K562 (cell line): ENCODE data around the gene HRAS. TPM values are rescaled to one million over a fixed set of nuclear protein-coding genes. Genes with fewer than 3 reads are reported as not detected.
A peak's percentile ranks its signal among the peaks of the same experiment; 100 is the strongest.

Source experiments
- ADNP ChIP-seq: fragments of 200-800 bp; sonication (Bioruptor generic); IDR thresholded peaks from 2 replicates; pipeline ENCODE4 v1.6.1; 2016; ENCODE audit warnings: missing genetic modification characterization, missing compliant biosample characterization
- BRD4 ChIP-seq: fragments of 200-600 bp; sonication (generic); IDR thresholded peaks from 2 replicates; pipeline ENCODE4 v1.6.1; 2017; ENCODE audit warnings: inconsistent platforms
- CCNT2 ChIP-seq: IDR thresholded peaks from 2 replicates; pipeline ENCODE4 v1.6.1; 2011; ENCODE audit warnings: borderline replicate concordance, low read depth, mild to moderate bottlenecking, moderate library complexity, mixed read lengths, low read length; ENCODE audit not compliant: insufficient read length; ENCODE audit errors: extremely low read depth
- CHD4 ChIP-seq: fragments of 200-600 bp; sonication (generic); IDR thresholded peaks from 3 replicates; pipeline ENCODE4 v1.6.1; 2012; ENCODE audit warnings: low read depth, mild to moderate bottlenecking, mixed read lengths, low read length, inconsistent platforms; ENCODE audit not compliant: insufficient read depth, insufficient replicate concordance, poor library complexity, severe bottlenecking
- DIDO1 ChIP-seq: fragments of 450-650 bp; IDR thresholded peaks from 2 replicates; pipeline ENCODE4 v1.6.1; 2016; ENCODE audit warnings: low read depth, missing biosample characterization, missing genetic modification characterization
- GABPA ChIP-seq: fragments of 200-800 bp; sonication (Bioruptor generic); conservative IDR thresholded peaks from 2 replicates; pipeline ENCODE4 v1.6.1; 2016; ENCODE audit warnings: low read depth, missing genetic modification characterization, missing compliant biosample characterization
- HSF4 ChIP-seq: fragments of 250-450 bp; sonication (Bioruptor Pico); IDR thresholded peaks from 2 replicates; pipeline ENCODE4 v2.1.2; 2022; ENCODE audit warnings: mild to moderate bottlenecking, moderate library complexity, borderline replicate concordance
- NCOA4 ChIP-seq: fragments of 450-650 bp; IDR thresholded peaks from 2 replicates; pipeline ENCODE4 v1.6.1; 2018; ENCODE audit warnings: mild to moderate bottlenecking; ENCODE audit not compliant: partially characterized antibody
- NR0B1 ChIP-seq: fragments of 450-650 bp; IDR thresholded peaks from one replicate; pipeline ENCODE4 v1.6.1; 2018; ENCODE audit warnings: mild to moderate bottlenecking, moderate library complexity; ENCODE audit not compliant: partially characterized antibody
- POLR3G ChIP-seq: IDR thresholded peaks from 2 replicates; pipeline ENCODE4 v1.6.1; 2011; ENCODE audit not compliant: insufficient read length, insufficient replicate concordance; ENCODE audit errors: extremely low read depth
- POU5F1 ChIP-seq: fragments of 150-350 bp; IDR thresholded peaks from 2 replicates; pipeline ENCODE4 v1.6.1; 2014; ENCODE audit warnings: borderline replicate concordance, low read length, low read depth, mild to moderate bottlenecking; ENCODE audit not compliant: partially characterized antibody
- RBM39 ChIP-seq: fragments of 200-400 bp; formaldehyde crosslinking; optimal IDR thresholded peaks from 2 replicates; pipeline ENCODE3; 2018; ENCODE audit warnings: low read depth, low read length
- REST ChIP-seq, 2 experiments: fragments of 450-650 bp; formaldehyde crosslinking in 1 of 2; IDR thresholded peaks; 2 replicates each; pipeline versions ENCODE4 v1.4.0 to v1.6.1; 2014 to 2020; ENCODE audit warnings: mild to moderate bottlenecking in 2 of 2, borderline replicate concordance in 1 of 2, low read depth in 1 of 2
- SIRT6 ChIP-seq: IDR thresholded peaks from one replicate; pipeline ENCODE4 v1.6.1; 2012; ENCODE audit warnings: low read depth, mild to moderate bottlenecking, control low read depth, inconsistent platforms, low read length, moderate library complexity
- SMAD4 ChIP-seq: fragments of 250-450 bp; sonication (Bioruptor Pico); conservative IDR thresholded peaks from 2 replicates; pipeline ENCODE4 v1.8.0; 2021; ENCODE audit warnings: inconsistent platforms, mild to moderate bottlenecking, moderate library complexity
- STAT5B ChIP-seq: fragments of 250-450 bp; sonication (Bioruptor Pico); IDR thresholded peaks from 2 replicates; pipeline ENCODE4 v1.8.0; 2021; ENCODE audit warnings: mild to moderate bottlenecking, inconsistent platforms
- TSC22D4 ChIP-seq: fragments of 450-650 bp; IDR thresholded peaks from 2 replicates; pipeline ENCODE4 v1.6.1; 2016; ENCODE audit warnings: missing genetic modification characterization, missing biosample characterization, control low read depth
- ZNF589 ChIP-seq: fragments of 200-800 bp; sonication (Bioruptor generic); IDR thresholded peaks from 2 replicates; pipeline ENCODE4 v1.6.1; 2016; ENCODE audit warnings: low read depth, missing genetic modification characterization, missing compliant biosample characterization
- polyA plus RNA-seq, 8 experiments: library from polyadenylated mRNA; depleted of rRNA in 4 of 8; stranded (reverse) in 5 of 8; unstranded in 3 of 8; fragments of >200 nt; fragmentation: Nextera tagmentation in 2 of 8; fragmentation: Illumina TruSeq in 1 of 8; extraction: Ambion mirVana in 2 of 8; extraction: Trizol in 1 of 8; gene quantifications; 2 replicates each; pipeline versions ENCODE4 v1.2.1 to v1.2.3, GENCODE V29; 2011 to 2014; ENCODE audit warnings: inconsistent platforms in 1 of 8, missing spikeins in 1 of 8
- total RNA-seq, 7 experiments: library from RNA; depleted of rRNA in 6 of 7; stranded (reverse); fragments of >200 nt in 6 of 7; fragmentation: Illumina TruSeq in 2 of 7; extraction: Trizol in 2 of 7; gene quantifications; 2 replicates each; pipeline versions ENCODE4 v1.2.1 to v1.2.3, GENCODE V29; 2011 to 2021; ENCODE audit warnings: low replicate concordance in 1 of 7

HRAS gene
- total and polyA plus RNA-seq, 9 of the 15 experiments (the other 6 are each of a cell fraction or from before 2014, with no cell fraction given): 2.8 to 73.5 (median 29.6) TPM

GRCh38 chr11:506238-506994 is 29.0 kb downstream of the HRAS start (continued):
- no peak for TF ChIP-seq STAT5B (CRISPR knock-in tag)
- no peak for TF ChIP-seq DIDO1 (tag)
- TF ChIP-seq REST (IDR thresholded peaks at IDR 0.05; ENCODE audit: borderline replicate concordance): peak; percentile 3; the same call in 1 of the 2 replicates
- TF ChIP-seq REST (CRISPR knock-in tag; IDR thresholded peaks at IDR 0.05; ENCODE audit: low read depth): 0 out of 2 replicates have a peak, but pooled peaks have one; percentile 17
- no peak for TF ChIP-seq ZNF589
- TF ChIP-seq HSF4 (CRISPR knock-in tag): no peak
- TF ChIP-seq TSC22D4: no peak
- TF ChIP-seq BRD4: no peak
- no peak for TF ChIP-seq ADNP (tag)
- TF ChIP-seq CHD4: no peak
- no peak for TF ChIP-seq POLR3G
- no peak for TF ChIP-seq NR0B1
- no peak for TF ChIP-seq SIRT6
- TF ChIP-seq RBM39: no peak
- TF ChIP-seq POU5F1: no peak
- TF ChIP-seq GABPA: peak; percentile 90
- TF ChIP-seq SMAD4 (CRISPR knock-in tag): peak; percentile 36
- TF ChIP-seq NCOA4: no peak
- TF ChIP-seq CCNT2: peak; percentile 57
